A673 (cell line): ENCODE measurements around the gene PPP1R13B. TPM values are rescaled to one million over a fixed set of nuclear protein-coding genes. Genes with fewer than 3 reads are reported as not detected.

Experiments used
- BruUV-seq: library from RNA; stranded (reverse); fragments of 400-500 nt; replicated peaks from 2 replicates; lab custom pipeline; 2021; lab: Mats Ljungman, UMichigan
- CTCF ChIA-PET: fragments of 300-600 bp; sonication (Branson Sonifier 250); formaldehyde crosslinking; loops from one replicate; lab custom pipeline; 2022; ENCODE audit warnings: antibody characterized with exemption; lab: Charles Lee
- POLR2A ChIA-PET: fragments of 300-600 bp; sonication (Branson Sonifier 250); formaldehyde crosslinking; loops from one replicate; lab custom pipeline; 2022; ENCODE audit warnings: antibody characterized with exemption; ENCODE audit not compliant: low non-redundant PET; lab: Charles Lee
- DNase-seq: peaks from one replicate; pipeline ENCODE4 v3.0.0-alpha.2; 2015; ENCODE audit warnings: low spot score
- H3K27ac ChIP-seq: fragments of 200-600 bp; sonication (generic); 2 replicates; pipeline ENCODE4 v1.5.1; 2016; ENCODE audit warnings: mixed run types, low read depth, mild to moderate bottlenecking, mixed read lengths, antibody characterized with exemption, low read length; ENCODE audit not compliant: poor library complexity, severe bottlenecking
- H3K27me3 ChIP-seq: fragments of 200-600 bp; sonication (generic); replicated peaks from 2 replicates; pipeline ENCODE4 v1.6.1; 2017; ENCODE audit warnings: mixed run types, low read depth, mild to moderate bottlenecking, mixed read lengths, antibody characterized with exemption, low read length; ENCODE audit not compliant: insufficient read depth, poor library complexity
- H3K36me3 ChIP-seq: fragments of 200-600 bp; sonication (generic); 2 replicates; pipeline ENCODE4 v1.6.1; 2016; ENCODE audit warnings: mixed run types, mild to moderate bottlenecking, mixed read lengths, antibody characterized with exemption, low read length; ENCODE audit not compliant: insufficient read depth, poor library complexity, severe bottlenecking
- H3K4me1 ChIP-seq: fragments of 200-600 bp; sonication (generic); 2 replicates; pipeline ENCODE4 v1.6.1; 2017; ENCODE audit warnings: mixed run types, mild to moderate bottlenecking, mixed read lengths, antibody characterized with exemption, low read length; ENCODE audit not compliant: insufficient read depth, poor library complexity, severe bottlenecking
- H3K4me3 ChIP-seq: fragments of 200-600 bp; sonication (generic); 2 replicates; pipeline ENCODE4 v1.5.1; 2016; ENCODE audit warnings: low read depth, mixed run types, mild to moderate bottlenecking, mixed read lengths, low read length; ENCODE audit not compliant: poor library complexity, severe bottlenecking
- H3K9me3 ChIP-seq: fragments of 200-600 bp; sonication (generic); 2 replicates; pipeline ENCODE4 v1.6.1; 2016; ENCODE audit warnings: mixed run types, low read depth, mild to moderate bottlenecking, mixed read lengths, antibody characterized with exemption, low read length; ENCODE audit not compliant: poor library complexity, severe bottlenecking
- EZH2 ChIP-seq: fragments of 200-600 bp; sonication (generic); IDR thresholded peaks from 2 replicates; pipeline ENCODE4 v1.6.1; 2017; ENCODE audit warnings: borderline replicate concordance, low read depth, mild to moderate bottlenecking, mixed read lengths, antibody characterized with exemption, low read length; ENCODE audit not compliant: poor library complexity, severe bottlenecking
- intact Hi-C: fragments of 100-400 bp; cut with micrococcal nuclease; formaldehyde crosslinking; loops from one replicate; pipeline ENCODE4 v1.10.0; 2022; ENCODE audit not compliant: unreplicated experiment
- total RNA-seq: library from RNA; stranded (reverse); gene quantifications from 2 replicates; pipeline ENCODE4 v1.2.3, GENCODE V29; 2021
- TF ChIP-seq, protein P1 (sequence below): fragments of 300-800, 200-600 bp; sonication (generic); conservative IDR thresholded peaks from 2 replicates; pipeline ENCODE4 v1.5.1; 2017; ENCODE audit warnings: low read depth, mild to moderate bottlenecking, antibody characterized with exemption, low read length, moderate library complexity, mixed read lengths

The PPP1R13B gene
- total RNA-seq, 1 experiment from 2014 or later, result 4.8 TPM

DNA sequence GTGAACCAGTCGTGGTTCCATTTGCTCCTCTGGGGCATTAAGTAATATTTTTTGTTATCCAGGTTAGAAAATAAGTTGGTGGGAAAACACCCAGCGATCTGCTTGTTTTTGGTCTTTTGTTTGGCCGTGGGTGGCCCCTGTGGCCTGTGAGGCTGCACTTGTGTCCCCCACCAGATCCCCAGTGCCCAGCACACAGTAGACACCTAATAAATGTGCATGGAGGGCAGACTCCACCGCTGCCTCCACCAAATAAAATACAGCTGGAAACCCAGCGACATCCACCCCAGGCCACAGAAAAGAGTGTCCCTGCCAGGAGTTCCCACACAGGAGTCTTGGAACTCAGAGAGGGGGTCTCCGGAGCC lies 8.3 kb upstream of the PPP1R13B start:
- intact Hi-C loops, result no loop called here
- peaks cover 8% of the 10 kb centered on the region for H3K4me1 ChIP-seq
- no peak overlapping the region for H3K4me3 ChIP-seq
- DNase-seq, result no peak
- BruUV-seq, result no TSS peak
- H3K9me3 ChIP-seq, result no peaks in the 10 kb centered on the region
- POLR2A ChIA-PET, result no interaction called here
- H3K27me3 ChIP-seq, result no peaks in the 10 kb centered on the region
- no peaks in the 10 kb centered on the region for H3K36me3 ChIP-seq
- TF ChIP-seq, protein P1, sequence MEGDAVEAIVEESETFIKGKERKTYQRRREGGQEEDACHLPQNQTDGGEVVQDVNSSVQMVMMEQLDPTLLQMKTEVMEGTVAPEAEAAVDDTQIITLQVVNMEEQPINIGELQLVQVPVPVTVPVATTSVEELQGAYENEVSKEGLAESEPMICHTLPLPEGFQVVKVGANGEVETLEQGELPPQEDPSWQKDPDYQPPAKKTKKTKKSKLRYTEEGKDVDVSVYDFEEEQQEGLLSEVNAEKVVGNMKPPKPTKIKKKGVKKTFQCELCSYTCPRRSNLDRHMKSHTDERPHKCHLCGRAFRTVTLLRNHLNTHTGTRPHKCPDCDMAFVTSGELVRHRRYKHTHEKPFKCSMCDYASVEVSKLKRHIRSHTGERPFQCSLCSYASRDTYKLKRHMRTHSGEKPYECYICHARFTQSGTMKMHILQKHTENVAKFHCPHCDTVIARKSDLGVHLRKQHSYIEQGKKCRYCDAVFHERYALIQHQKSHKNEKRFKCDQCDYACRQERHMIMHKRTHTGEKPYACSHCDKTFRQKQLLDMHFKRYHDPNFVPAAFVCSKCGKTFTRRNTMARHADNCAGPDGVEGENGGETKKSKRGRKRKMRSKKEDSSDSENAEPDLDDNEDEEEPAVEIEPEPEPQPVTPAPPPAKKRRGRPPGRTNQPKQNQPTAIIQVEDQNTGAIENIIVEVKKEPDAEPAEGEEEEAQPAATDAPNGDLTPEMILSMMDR, result no peak
- TF ChIP-seq EZH2, result no peak
- H3K27ac ChIP-seq, result no peak overlapping the region
- CTCF ChIA-PET, result interaction anchor here (0.5 to 1.6 kb wide), 2 partner anchors 48 to 292 kb away, joined by 7 read pairs; no protein-coding TSS in a partner anchor

DNA sequence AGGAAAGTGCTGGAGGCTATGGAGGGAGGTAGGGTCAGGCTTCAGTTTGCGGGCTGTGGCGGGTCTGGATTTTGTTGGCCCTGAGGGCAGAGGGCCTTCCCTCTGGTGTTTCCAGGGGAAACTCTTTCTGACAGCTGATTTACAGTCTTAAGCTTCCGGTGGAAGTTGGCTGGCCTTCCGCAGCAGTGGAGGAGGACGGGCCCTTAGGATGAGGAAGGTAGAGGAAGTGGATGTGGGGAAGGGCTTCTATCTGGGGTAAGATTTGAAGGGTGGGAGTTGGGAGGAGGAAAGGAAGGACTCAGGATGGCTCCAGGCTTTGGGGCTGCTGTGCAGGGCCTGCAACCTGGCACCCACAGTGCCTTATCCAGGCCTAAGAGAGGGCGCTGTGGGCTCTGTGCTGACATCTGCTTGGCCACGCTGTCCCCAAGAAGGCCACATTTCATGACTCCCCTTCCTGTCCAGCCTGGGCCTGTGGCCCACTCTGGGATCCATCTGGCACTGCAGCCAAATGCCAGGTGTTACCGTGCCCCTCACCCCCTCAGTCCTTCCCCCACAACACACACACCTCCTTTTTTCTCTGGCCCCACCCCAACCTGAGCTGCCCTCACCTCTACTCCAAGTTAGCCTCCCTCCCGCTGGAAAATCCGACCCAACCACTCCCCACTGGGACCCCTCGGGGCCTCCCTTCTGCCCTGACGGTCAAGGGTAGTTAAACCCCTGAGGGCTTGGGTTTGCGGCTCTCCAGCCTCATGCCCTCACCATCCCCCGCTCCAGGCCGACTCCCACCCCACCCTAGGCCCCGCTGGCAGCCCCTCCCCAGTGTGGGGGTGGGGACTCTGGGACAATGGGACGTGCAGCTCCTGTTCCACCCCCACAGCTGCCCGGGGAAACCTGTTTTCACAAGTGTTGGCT lies 7.7 kb upstream of the PPP1R13B start:
- intact Hi-C loops, result no loop called here
- POLR2A ChIA-PET, result no interaction called here

DNA sequence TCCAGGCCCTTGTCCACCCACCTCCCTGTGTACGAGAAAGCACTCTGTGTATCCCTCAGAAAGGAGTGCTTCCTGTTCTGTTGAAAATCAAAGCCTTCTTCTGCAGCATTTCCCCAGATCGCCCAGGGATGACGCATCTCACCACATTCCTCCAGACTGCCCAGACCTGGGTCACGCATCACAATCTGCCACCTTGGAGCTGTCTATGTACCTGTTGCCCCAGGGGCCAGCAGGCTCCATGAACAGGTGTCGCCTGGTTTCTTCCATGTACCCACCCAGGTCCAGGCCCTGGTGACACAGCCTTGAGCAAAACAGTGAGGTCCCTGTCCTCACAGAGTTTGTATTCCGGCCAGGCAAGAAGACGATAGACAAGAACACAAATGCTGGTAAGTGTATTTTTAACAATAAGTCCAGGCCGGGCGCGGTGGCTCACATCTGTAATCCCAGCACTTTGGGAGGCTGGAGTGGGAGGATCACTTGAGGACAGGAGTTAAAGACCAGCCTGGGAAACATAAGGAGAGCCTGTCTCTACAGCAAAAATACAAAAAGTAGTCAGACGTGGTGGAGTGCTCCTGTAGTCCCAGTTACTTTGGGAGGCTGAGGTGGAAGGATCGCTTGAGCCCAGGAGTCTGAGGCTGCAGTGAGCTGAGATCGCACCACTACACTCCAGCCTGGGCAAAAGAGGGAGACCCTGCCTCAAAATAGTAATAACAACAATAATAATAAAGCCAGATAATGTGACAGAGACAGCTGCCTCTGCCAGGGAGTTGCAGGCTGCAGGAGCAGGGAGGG lies 6.8 kb upstream of the PPP1R13B start:
- no peak overlapping the region for H3K4me3 ChIP-seq
- no peak for TF ChIP-seq EZH2
- H3K9me3 ChIP-seq, result no peaks in the 10 kb centered on the region
- POLR2A ChIA-PET, result no interaction called here
- CTCF ChIA-PET, result no interaction called here
- DNase-seq, result no peak
- H3K27ac ChIP-seq, result no peak overlapping the region
- no peaks in the 10 kb centered on the region for H3K36me3 ChIP-seq
- H3K27me3 ChIP-seq, result no peaks in the 10 kb centered on the region
- BruUV-seq, result no TSS peak
- intact Hi-C loops, result no loop called here
- peaks cover 8% of the 10 kb centered on the region for H3K4me1 ChIP-seq

More for the DNA sequence above, 7.7 kb upstream of the PPP1R13B start:
- peaks cover 8% of the 10 kb centered on the region for H3K4me1 ChIP-seq
- no peaks in the 10 kb centered on the region for H3K36me3 ChIP-seq
- H3K9me3 ChIP-seq, result no peaks in the 10 kb centered on the region
- no peak for DNase-seq
- CTCF ChIA-PET, result interaction anchor here (1.6 kb wide), 1 partner anchor 47 kb away, joined by 7 read pairs; no protein-coding TSS in a partner anchor
- no peaks in the 10 kb centered on the region for H3K27me3 ChIP-seq
- TF ChIP-seq, protein P1, result no peak
- TF ChIP-seq EZH2, result no peak
- no peak overlapping the region for H3K4me3 ChIP-seq
- no TSS peak for BruUV-seq
- H3K27ac ChIP-seq, result no peak overlapping the region
